HG02759 (cell line): ENCODE results near the gene NFIB.

Experiments
- ATAC-seq: cut with Tn5 transposase; IDR thresholded peaks from one replicate; pipeline ENCODE4 v1.9.1; 2021; ENCODE audit warnings: mild to moderate bottlenecking, moderate library complexity; ENCODE audit not compliant: unreplicated experiment

NFIB gene

DNA sequence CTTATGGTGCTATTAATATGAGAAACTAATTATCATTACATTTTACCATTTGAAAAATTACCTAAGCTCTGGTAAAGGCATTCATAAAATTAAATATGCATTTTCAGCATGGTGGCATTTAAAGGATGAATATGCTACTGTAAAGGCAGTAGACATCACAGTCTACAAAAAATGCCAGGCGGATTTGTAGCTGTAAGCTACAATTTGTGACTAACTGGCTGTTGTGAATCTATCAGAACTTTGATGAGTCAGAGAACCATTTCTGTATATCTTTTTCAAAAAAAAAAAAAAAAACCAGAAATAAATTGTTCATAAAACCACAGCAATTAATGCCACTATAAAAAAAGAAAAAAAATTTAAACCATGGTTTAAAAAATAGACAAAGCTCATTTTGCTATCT lies 186.3 kb downstream of the NFIB start:
- ATAC-seq: no peak

DNA sequence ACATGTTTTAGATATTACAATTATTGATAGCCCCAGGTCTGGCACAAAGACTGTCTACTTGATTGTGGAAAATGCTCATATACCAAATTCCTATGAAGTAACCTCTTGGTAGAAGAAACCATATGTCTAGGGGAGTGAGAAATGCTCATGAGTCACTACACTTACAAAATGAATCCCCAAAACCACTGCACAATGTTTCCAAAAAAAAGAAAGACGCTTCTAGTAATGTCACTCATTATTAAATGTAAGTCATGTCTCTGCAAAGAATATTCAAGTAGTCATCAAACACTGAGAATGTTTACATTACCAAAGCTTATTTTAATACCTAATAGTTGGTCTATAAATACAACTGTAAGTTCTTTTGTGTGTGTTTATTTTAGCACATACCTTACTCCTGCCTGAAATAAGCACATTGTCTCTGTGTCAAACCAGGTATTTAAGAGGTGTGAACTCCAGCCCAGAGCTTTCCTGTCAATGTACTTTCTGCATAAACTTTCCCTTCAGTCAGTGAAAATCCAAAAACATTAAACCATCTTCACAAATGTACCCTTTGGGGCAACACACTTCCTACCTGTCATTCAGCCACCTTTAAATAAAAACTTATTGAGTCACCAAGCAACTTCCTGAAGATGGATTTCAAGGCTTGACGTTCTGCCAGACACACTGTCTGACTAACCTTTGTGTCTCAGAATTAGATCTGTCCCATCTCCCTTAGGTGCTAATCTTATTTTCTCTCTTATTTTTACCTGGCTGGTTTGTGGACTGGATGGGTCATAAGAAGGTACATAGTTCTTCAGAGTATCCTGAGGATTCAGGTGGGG lies 194.0 kb downstream of the NFIB start:
- no peak for ATAC-seq

DNA sequence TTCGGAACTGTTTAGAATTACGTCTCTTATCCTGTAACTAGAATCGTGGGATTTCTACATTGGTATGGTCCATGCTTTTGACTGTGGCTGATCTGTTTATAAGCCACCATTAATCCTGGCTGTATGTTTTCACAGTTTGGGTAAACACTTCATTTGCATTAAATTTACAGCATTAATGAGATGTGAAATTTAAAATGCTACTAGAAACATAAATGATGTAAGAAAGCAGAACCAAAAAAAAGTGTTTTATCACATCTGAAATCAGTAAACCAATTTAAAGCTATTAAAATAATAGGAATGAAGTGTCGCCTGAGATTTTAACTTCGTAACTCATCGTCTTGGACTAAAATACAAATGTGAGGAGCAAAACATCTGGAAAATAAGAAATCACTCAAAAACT lies 201.7 kb downstream of the NFIB start:
- ATAC-seq: no peak

- no peak for ATAC-seq
Observed at GRCh38 chr9:14111696-14112095, 202.2 kb downstream of the NFIB start.

DNA sequence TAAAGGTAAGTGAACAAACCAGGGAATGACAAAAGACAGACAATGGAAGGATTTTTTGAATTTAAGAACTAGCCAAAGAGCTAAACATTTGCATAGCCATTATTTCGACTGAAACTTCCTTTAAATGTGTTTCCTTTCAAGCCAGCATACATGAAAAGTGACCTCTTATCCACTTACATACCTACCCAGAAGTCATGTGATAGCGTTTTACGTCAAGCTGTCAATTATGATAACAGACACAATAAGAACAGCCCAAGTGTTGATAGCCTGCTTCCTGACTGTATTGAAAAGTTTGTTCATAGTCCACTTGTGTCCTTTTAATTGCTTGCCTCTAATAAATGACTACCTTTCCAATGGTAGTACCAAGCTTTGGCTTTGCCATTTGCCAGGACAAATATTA lies 206.0 kb downstream of the NFIB start:
- no peak for ATAC-seq

DNA sequence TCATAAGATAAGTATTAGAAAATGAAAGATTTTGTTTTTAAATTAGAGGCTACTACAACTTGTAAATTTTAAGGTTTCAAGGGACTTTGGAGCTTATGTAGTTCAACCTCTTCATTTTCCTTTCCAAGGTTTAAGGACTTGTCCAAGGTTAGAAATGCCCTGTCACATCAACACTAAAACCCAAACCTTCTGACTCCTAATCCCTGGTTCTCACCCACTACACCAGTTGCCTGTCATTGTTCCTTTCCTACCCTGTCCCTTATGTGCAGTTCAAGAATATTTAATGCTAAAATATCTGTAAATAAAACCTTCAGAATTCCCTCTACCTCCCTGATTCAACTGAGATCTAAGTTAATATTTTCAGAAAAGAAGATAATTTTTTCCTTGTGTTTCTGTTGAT lies 206.4 kb downstream of the NFIB start:
- ATAC-seq: no peak

GRCh38 chr9:14106699-14107098 lies 207.2 kb downstream of the NFIB start:
- no peak for ATAC-seq

DNA sequence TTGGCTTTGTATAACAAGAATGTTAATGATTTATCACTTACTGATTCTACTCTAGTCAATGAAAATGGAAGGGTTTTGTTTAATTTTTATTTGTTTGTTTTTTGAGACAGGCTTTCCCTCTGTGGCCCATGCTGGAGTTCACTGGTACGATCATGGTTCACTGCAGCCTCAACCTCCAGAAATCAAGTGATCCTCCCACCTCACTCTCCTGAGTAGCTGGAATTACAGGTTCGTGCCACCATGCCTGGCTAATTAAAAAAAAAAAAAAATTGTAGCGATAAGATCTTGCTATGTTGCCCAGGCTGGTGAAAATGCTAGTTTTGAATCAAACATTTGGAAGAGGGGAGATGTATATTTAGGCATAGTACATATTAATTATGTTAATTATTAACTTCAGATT lies 209.4 kb downstream of the NFIB start:
- ATAC-seq: no peak

GRCh38 chr9:14103115-14103514 lies 210.8 kb downstream of the NFIB start:
- no peak for ATAC-seq

- ATAC-seq: no peak
Observed at GRCh38 chr9:14099737-14100136, 214.2 kb downstream of the NFIB start.

GRCh38 chr9:14098486-14099180 lies 215.3 kb downstream of the NFIB start:
- ATAC-seq: no peak

DNA sequence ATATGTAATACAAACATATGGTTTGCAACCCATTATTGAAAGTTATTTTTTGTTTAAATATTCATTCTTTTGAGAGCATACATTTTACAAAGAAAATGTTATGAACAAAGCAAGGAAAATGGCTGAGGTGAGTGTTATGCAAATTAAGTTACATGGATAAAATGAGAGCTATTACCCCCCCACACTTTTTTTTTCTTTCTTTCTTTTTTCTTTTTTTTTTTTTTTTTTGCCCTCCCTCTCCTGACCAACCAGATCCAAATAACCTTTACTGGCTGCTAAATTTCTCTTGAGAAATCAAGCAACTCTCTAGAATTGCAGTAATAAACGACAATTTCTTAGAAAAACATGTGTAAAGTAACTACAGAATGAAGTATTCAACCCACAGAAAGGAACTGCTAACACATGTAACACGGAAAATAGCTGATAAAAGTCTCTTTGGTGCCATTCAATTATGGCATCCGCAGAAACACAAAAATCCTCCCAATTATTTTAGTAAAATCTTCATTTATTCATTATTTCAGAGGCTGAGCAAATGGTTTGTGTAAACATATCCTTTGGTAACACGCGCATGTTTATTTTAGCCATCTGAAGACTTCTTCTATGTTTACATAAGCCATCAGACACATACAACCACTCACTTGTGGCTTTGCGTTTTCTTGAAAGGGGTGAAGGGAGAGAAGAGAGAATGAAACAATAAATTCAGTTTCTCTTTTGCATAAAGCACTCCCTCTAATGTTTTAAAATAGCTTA lies 216.1 kb downstream of the NFIB start:
- no peak for ATAC-seq

- no peak for ATAC-seq
Observed at GRCh38 chr9:14097215-14097614, 216.7 kb downstream of the NFIB start.

- ATAC-seq: no peak
Observed at GRCh38 chr9:14096258-14096922, 217.6 kb downstream of the NFIB start.

DNA sequence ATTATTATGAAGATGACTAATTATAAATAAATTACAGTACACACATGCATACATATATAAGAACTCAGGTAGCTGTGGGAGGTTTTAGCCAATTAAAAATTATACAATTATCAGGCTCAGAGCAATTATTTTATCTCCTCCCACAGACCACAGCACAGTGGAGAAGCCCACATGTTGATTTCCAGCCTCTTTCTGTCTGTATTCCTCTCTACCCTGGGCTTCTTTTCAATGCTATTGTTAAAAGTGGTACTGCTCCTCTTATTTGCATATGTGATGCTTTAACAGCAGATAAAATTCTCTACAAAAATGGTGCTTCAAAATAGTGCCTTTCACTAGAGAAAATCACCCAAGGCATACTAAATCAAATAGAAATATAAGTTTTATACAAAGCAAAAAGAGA lies 218.7 kb downstream of the NFIB start:
- ATAC-seq: no peak

DNA sequence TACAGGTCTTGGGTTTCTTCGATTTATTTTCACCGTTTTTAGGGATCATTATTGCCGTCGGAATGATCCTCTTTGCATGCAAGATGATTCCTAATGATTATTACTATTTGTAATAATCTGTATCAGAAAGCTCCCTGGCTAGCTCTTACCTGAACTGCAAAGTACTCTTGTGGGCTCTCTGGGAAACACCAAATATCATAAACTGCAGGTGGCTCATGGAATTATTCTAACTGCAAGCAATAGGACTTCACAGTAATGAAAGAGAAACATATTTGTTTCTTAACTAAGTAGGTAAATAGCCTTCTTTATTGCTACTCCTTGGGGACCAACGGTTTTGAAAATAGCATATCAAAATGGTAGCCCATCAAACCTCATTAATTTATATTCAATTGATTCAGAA lies 219.4 kb downstream of the NFIB start:
- no peak for ATAC-seq

GRCh38 chr9:14092344-14092743 lies 221.6 kb downstream of the NFIB start:
- no peak for ATAC-seq

DNA sequence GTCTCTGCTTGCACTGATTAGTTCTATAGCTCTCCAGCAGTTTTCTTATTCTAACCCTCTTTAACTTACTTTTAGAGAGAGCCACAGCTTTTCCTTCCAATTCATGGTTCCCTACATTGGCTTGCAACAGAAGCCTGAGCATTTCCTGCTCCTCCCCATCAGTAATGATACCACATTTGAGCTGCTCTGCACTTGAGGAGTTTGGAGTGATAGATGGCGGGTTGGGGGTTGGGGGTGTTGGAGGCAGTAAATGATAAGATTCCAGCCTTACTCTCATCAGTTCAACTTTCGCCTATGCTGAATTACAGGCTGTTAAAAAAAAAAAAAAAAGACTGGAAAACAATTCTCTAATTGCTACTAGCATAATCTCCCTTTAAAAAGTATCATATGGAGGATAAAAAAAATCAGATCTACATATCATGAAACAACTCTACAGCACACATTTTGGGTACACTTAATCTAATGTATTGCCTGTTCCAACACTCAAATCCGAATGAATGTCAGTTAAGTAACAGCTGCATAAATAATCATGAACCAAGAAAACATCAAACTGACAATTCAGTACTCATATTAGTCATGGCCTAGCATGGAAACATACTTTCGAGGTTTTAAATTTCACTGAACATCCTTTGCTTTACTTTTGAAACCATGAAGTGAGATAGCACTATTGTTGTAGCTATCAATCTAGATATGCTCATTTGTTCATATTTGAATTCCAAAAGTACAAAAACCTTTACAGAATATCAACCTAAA lies 224.7 kb downstream of the NFIB start:
- no peak for ATAC-seq

GRCh38 chr9:14087576-14087975 lies 226.4 kb downstream of the NFIB start:
- no peak for ATAC-seq

DNA sequence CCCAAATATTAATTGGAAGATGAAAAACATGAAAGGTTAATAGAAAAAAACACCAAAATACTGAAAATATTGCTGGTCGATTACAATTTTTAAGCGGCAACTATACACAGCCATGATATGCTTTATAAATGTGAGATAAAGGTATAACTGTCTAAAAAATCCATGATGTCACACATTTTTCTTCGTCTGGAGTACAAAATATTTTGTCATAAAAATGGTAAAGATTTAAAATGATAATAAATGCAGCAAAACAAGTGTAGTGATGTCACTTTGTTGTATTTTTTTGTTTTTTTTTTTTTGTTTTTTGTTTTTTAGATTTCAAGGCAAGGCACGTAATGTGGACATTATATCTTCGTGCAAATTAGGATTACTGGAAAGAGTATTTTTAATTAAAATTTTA lies 227.4 kb downstream of the NFIB start:
- no peak for ATAC-seq

DNA sequence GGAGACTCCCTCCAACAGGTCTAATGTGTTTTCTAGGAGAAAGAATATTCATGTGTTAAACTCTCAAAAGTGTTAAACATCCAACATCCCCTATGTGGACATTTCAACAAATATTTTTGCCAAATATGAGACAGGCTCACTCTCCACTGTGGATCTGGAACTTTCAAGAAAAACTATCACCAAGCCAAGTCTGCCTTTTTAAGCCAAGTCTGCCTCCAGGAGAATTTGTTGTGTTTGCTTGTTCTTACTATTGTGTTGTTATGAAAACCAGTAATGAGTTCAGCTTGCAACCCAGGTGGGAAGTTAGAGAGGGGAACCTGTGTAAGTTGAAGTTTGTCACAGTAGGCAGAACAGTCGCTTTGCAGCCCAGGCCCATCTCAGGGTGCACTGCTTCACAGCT lies 228.1 kb downstream of the NFIB start:
- no peak for ATAC-seq
